HepG2 (cell line): ENCODE results near the gene LRRN4CL. TPM values are rescaled to one million over a fixed set of nuclear protein-coding genes. Genes with fewer than 3 reads are reported as not detected.

Experiments
- FOSL1 ChIP-seq: sonication (generic); formaldehyde crosslinking; IDR thresholded peaks from 2 replicates; pipeline ENCODE4 v1.9.0; 2021; ENCODE audit warnings: missing genetic modification reagents, borderline replicate concordance
- KLF9 ChIP-seq: IDR thresholded peaks from 2 replicates; pipeline ENCODE4 v1.6.1; 2016; ENCODE audit warnings: low read depth
- ONECUT2 ChIP-seq: sonication (generic); formaldehyde crosslinking; IDR thresholded peaks from 2 replicates; pipeline ENCODE4 v1.4.0; 2020; ENCODE audit warnings: missing genetic modification reagents
- POGK ChIP-seq: sonication (generic); formaldehyde crosslinking; conservative IDR thresholded peaks from 2 replicates; pipeline ENCODE4 v1.8.0; 2022; ENCODE audit warnings: mild to moderate bottlenecking, moderate library complexity, missing genetic modification reagents
- RBAK ChIP-seq: sonication (generic); formaldehyde crosslinking; IDR thresholded peaks from 2 replicates; pipeline ENCODE4 v1.5.1; 2020; ENCODE audit warnings: mild to moderate bottlenecking, missing genetic modification reagents
- SNAI1 ChIP-seq: sonication (generic); formaldehyde crosslinking; IDR thresholded peaks from 2 replicates; pipeline ENCODE4 v1.5.0; 2020; ENCODE audit warnings: mild to moderate bottlenecking, missing genetic modification reagents, borderline replicate concordance
- SNAPC2 ChIP-seq: sonication (generic); formaldehyde crosslinking; IDR thresholded peaks from 2 replicates; pipeline ENCODE4 v1.8.1; 2022; ENCODE audit warnings: mild to moderate bottlenecking, missing genetic modification reagents
- TBP ChIP-seq: sonication (generic); formaldehyde crosslinking; IDR thresholded peaks from 2 replicates; pipeline ENCODE4 v1.5.0; 2020; ENCODE audit warnings: missing genetic modification reagents
- TOE1 ChIP-seq: sonication (generic); formaldehyde crosslinking; IDR thresholded peaks from 2 replicates; pipeline ENCODE4 v1.4.0; 2020; ENCODE audit warnings: mild to moderate bottlenecking, missing genetic modification reagents
- TRAFD1 ChIP-seq: sonication (generic); formaldehyde crosslinking; IDR thresholded peaks from 2 replicates; pipeline ENCODE4 v1.5.1; 2020; ENCODE audit warnings: missing genetic modification reagents, mild to moderate bottlenecking, borderline replicate concordance
- TSC22D2 ChIP-seq: sonication (generic); formaldehyde crosslinking; IDR thresholded peaks from 2 replicates; pipeline ENCODE4 v1.5.1; 2020; ENCODE audit warnings: missing genetic modification reagents, mild to moderate bottlenecking, borderline replicate concordance
- ZBTB4 ChIP-seq: sonication (generic); formaldehyde crosslinking; IDR thresholded peaks from 2 replicates; pipeline ENCODE4 v1.4.0; 2020; ENCODE audit warnings: missing genetic modification reagents, mild to moderate bottlenecking, borderline replicate concordance
- ZFP1 ChIP-seq: IDR thresholded peaks from 2 replicates; pipeline ENCODE4 v1.6.1; 2016
- ZMYM4 ChIP-seq: sonication (generic); formaldehyde crosslinking; IDR thresholded peaks from 2 replicates; pipeline ENCODE4 v1.8.1; 2023; ENCODE audit warnings: mild to moderate bottlenecking, missing genetic modification reagents
- ZNF136 ChIP-seq: sonication (generic); formaldehyde crosslinking; IDR thresholded peaks from 2 replicates; pipeline ENCODE4 v1.8.1; 2022; ENCODE audit warnings: low read depth, mild to moderate bottlenecking, moderate library complexity, missing genetic modification reagents
- ZNF251 ChIP-seq: sonication (generic); formaldehyde crosslinking; IDR thresholded peaks from 2 replicates; pipeline ENCODE4 v1.9.0; 2021; ENCODE audit warnings: mild to moderate bottlenecking, missing genetic modification reagents
- ZNF326 ChIP-seq: sonication (generic); formaldehyde crosslinking; IDR thresholded peaks from 2 replicates; pipeline ENCODE4 v1.4.0; 2020; ENCODE audit warnings: missing genetic modification reagents, borderline replicate concordance
- ZNF343 ChIP-seq: sonication (generic); formaldehyde crosslinking; IDR thresholded peaks from 2 replicates; pipeline ENCODE4 v1.4.0; 2020; ENCODE audit warnings: mild to moderate bottlenecking, missing genetic modification reagents
- ZNF460 ChIP-seq: sonication (generic); formaldehyde crosslinking; IDR thresholded peaks from 2 replicates; pipeline ENCODE4 v1.5.1; 2020; ENCODE audit warnings: missing genetic modification reagents, mild to moderate bottlenecking, borderline replicate concordance
- ZNF773 ChIP-seq: sonication (generic); formaldehyde crosslinking; IDR thresholded peaks from 2 replicates; pipeline ENCODE4 v1.4.0; 2020; ENCODE audit warnings: missing genetic modification reagents, borderline replicate concordance
- polyA plus RNA-seq, 8 experiments: library from polyadenylated mRNA; depleted of rRNA in 3 of 8; stranded (reverse) in 7 of 8; unstranded in 1 of 8; fragments of >200 nt; fragmentation: Illumina TruSeq in 4 of 8; extraction: Trizol in 4 of 8; gene quantifications; 2 replicates each; pipeline versions ENCODE4 v1.2.1 to v1.2.3, GENCODE V29; 2011 to 2016; ENCODE audit warnings: low read depth in 4 of 8, missing spikeins in 1 of 8, mixed read lengths in 1 of 8; ENCODE audit not compliant: insufficient read depth in 1 of 8
- total RNA-seq, 5 experiments: library from RNA; depleted of rRNA; stranded (reverse); fragments of >200 nt; fragmentation: Illumina TruSeq; extraction: Trizol; gene quantifications; 2 replicates each; pipeline ENCODE4 v1.2.3, GENCODE V29; 2016; ENCODE audit warnings: low read depth in 1 of 5
- TF ChIP-seq, protein P1 (sequence below): sonication (generic); formaldehyde crosslinking; IDR thresholded peaks from 2 replicates; pipeline ENCODE4 v1.9.0; 2022; ENCODE audit warnings: low read depth, missing genetic modification reagents

LRRN4CL gene
- total and polyA plus RNA-seq, 2 of the 13 experiments (the other 11 are each of a cell fraction or from before 2014, with no cell fraction given), result 0.11 TPM; not detected in 1

GRCh38 chr11:62678770-62679696 is 10.3 kb downstream of the LRRN4CL start, which contains the start of gene UBXN1 (continued):
- TF ChIP-seq, protein P1, sequence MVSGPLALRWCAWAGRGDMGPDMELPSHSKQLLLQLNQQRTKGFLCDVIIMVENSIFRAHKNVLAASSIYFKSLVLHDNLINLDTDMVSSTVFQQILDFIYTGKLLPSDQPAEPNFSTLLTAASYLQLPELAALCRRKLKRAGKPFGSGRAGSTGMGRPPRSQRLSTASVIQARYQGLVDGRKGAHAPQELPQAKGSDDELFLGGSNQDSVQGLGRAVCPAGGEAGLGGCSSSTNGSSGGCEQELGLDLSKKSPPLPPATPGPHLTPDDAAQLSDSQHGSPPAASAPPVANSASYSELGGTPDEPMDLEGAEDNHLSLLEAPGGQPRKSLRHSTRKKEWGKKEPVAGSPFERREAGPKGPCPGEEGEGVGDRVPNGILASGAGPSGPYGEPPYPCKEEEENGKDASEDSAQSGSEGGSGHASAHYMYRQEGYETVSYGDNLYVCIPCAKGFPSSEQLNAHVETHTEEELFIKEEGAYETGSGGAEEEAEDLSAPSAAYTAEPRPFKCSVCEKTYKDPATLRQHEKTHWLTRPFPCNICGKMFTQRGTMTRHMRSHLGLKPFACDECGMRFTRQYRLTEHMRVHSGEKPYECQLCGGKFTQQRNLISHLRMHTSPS (CRISPR knock-in tag), result no peak
- no peak for TF ChIP-seq TRAFD1
- no peak for TF ChIP-seq FOSL1 (CRISPR knock-in tag)
- no peak for TF ChIP-seq ZFP1 (CRISPR knock-in tag)
- peak; percentile 94 for TF ChIP-seq SNAPC2 (CRISPR knock-in tag)
- peak; percentile 80 for TF ChIP-seq ZMYM4
- no peak for TF ChIP-seq ZNF773 (CRISPR knock-in tag)
- no peak for TF ChIP-seq ZNF251 (CRISPR knock-in tag)
- TF ChIP-seq POGK (CRISPR knock-in tag), result peak; percentile 57; the same call in 1 of the 2 replicates
- peak; percentile 79; the same call in 1 of the 2 replicates for TF ChIP-seq SNAI1 (CRISPR knock-in tag)
- no peak for TF ChIP-seq TOE1 (CRISPR knock-in tag)
- peak; percentile 81; the same call in 1 of the 2 replicates for TF ChIP-seq TSC22D2 (CRISPR knock-in tag)
- TF ChIP-seq ONECUT2 (CRISPR knock-in tag), result peak; percentile 14; the same call in 1 of the 2 replicates
- no peak for TF ChIP-seq KLF9 (CRISPR knock-in tag)
- no peak for TF ChIP-seq ZNF136 (CRISPR knock-in tag)
- no peak for TF ChIP-seq TBP (CRISPR knock-in tag)
- TF ChIP-seq ZNF460 (CRISPR knock-in tag), result no peak
- TF ChIP-seq ZBTB4 (CRISPR knock-in tag), result peak; percentile 58; the same call in 1 of the 2 replicates
- no peak for TF ChIP-seq RBAK (CRISPR knock-in tag)
- TF ChIP-seq ZNF326 (CRISPR knock-in tag), result no peak
- no peak for TF ChIP-seq ZNF343 (CRISPR knock-in tag)
